ENCODE data around the gene TSPAN17.
A peak's percentile ranks its signal among the peaks of the same experiment; 100 is the strongest.

GRCh38 chr5:176700239-176700847 is 53.1 kb downstream of the TSPAN17 start:
- TF ChIP-seq CTCF (IDR thresholded peaks at IDR 0.05) (peak in 3 of 6 experiments; percentile 20 to 26 (median 23)), POLR2A (IDR thresholded peaks at IDR 0.05) (no peak)
